DMS153 treated with DMSO at 0.1 percent for 48 hours (cell line): ENCODE data around the gene BRME1.
"Not testable (repeated sequence)": the region's sequence is repeated elsewhere in the genome, so short reads cannot be mapped to it uniquely, and the experiment has no call there.

ENCODE experiments used
- DNase-seq: peaks from one replicate; lab custom pipeline; 2025; ENCODE audit not compliant: unreplicated experiment; lab: John Stamatoyannopoulos, UW

Gene BRME1

GRCh38 chr19:13868663-13869062 lies 37.3 kb downstream of the BRME1 start:
- DNase-seq = no peak

GRCh38 chr19:13866463-13867046 lies 39.4 kb downstream of the BRME1 start:
- no peak for DNase-seq

- no peak for DNase-seq
Measured at GRCh38 chr19:13865571-13866462, 40.1 kb downstream of the BRME1 start.

- no peak for DNase-seq
Measured at GRCh38 chr19:13864667-13865570, 41.0 kb downstream of the BRME1 start.

GRCh38 chr19:13864046-13864666 lies 41.8 kb downstream of the BRME1 start:
- no peak for DNase-seq

- peak; percentile 76 for DNase-seq
Measured at GRCh38 chr19:13861714-13862531, 44.0 kb downstream of the BRME1 start.

GRCh38 chr19:13861392-13861713 lies 44.6 kb downstream of the BRME1 start:
- DNase-seq = no peak

GRCh38 chr19:13860679-13861391 lies 45.1 kb downstream of the BRME1 start:
- DNase-seq = no peak

- no peak for DNase-seq
Measured at GRCh38 chr19:13859361-13859880, 46.5 kb downstream of the BRME1 start.

- no peak for DNase-seq
Measured at GRCh38 chr19:13856497-13856896, 49.4 kb downstream of the BRME1 start.

- DNase-seq = not testable (repeated sequence)
Measured at GRCh38 chr19:13852171-13852707, 53.7 kb downstream of the BRME1 start.

- not testable (repeated sequence) for DNase-seq
Measured at GRCh38 chr19:13851734-13852114, 54.2 kb downstream of the BRME1 start.

GRCh38 chr19:13850910-13851733 lies 54.8 kb downstream of the BRME1 start:
- no peak for DNase-seq

- DNase-seq = peak; percentile 59
Measured at GRCh38 chr19:13849991-13850909, 55.7 kb downstream of the BRME1 start.

GRCh38 chr19:13848798-13849676 lies 56.9 kb downstream of the BRME1 start:
- DNase-seq = no peak

- no peak for DNase-seq
Measured at GRCh38 chr19:13848340-13848677, 57.6 kb downstream of the BRME1 start.
